IMR-90 (cell line): ENCODE results near the gene RAVER2. TPM values are rescaled to one million over a fixed set of nuclear protein-coding genes. Genes with fewer than 3 reads are reported as not detected.
A peak's percentile ranks its signal among the peaks of the same experiment; 100 is the strongest.

Experiments
- ATAC-seq: fragments of 200-7000 bp; cut with Tn5 transposase; 2 replicates; pipeline ENCODE4 v1.9.1; 2020; ENCODE audit warnings: low read depth, mild to moderate bottlenecking, moderate library complexity
- BruUV-seq: library from RNA; stranded (reverse); fragments of 400-500 nt; replicated peaks from 2 replicates; lab custom pipeline; 2021; lab: Mats Ljungman, UMichigan
- CTCF ChIA-PET: fragments of 300-600 bp; formaldehyde crosslinking; extraction: SDS; loops from one replicate; lab custom pipeline; 2021; ENCODE audit warnings: antibody characterized with exemption; lab: Yijun Ruan, JAX
- POLR2A ChIA-PET: fragments of 300-600 bp; sonication (Branson Sonifier 250); formaldehyde crosslinking; loops from one replicate; lab custom pipeline; 2022; ENCODE audit warnings: antibody characterized with exemption; ENCODE audit not compliant: unreplicated experiment; lab: Charles Lee
- DNase-seq: peaks from one replicate; pipeline ENCODE4 v3.0.0; 2013
- H2AFZ ChIP-seq: replicated peaks from 2 replicates; pipeline ENCODE3; 2013; ENCODE audit warnings: low read length, mild to moderate bottlenecking; ENCODE audit not compliant: poor library complexity
- H2AK5ac ChIP-seq: 2 replicates; pipeline ENCODE4 v1.6.1; 2013; ENCODE audit warnings: low read depth, low read length, inconsistent platforms
- H2AK9ac ChIP-seq: replicated peaks from 2 replicates; pipeline ENCODE3; 2013; ENCODE audit warnings: mild to moderate bottlenecking, low read depth, low read length, moderate library complexity; ENCODE audit not compliant: poor library complexity
- H2BK120ac ChIP-seq: 2 replicates; pipeline ENCODE4 v1.6.1; 2013; ENCODE audit warnings: low read depth, low read length, inconsistent platforms
- H2BK15ac ChIP-seq: 3 replicates; pipeline ENCODE4 v1.6.1; 2013; ENCODE audit warnings: low read depth, low read length, inconsistent platforms
- H2BK20ac ChIP-seq: 2 replicates; pipeline ENCODE4 v1.6.1; 2013; ENCODE audit warnings: low read depth, mild to moderate bottlenecking, inconsistent platforms, low read length, moderate library complexity
- H2BK5ac ChIP-seq: 2 replicates; pipeline ENCODE4 v1.6.1; 2013; ENCODE audit warnings: mild to moderate bottlenecking, low read depth, low read length, inconsistent platforms; ENCODE audit not compliant: poor library complexity, severe bottlenecking
- H3K14ac ChIP-seq: replicated peaks from 2 replicates; pipeline ENCODE4 v1.6.1; 2013; ENCODE audit warnings: low read depth, low read length, inconsistent platforms
- H3K18ac ChIP-seq: 2 replicates; pipeline ENCODE4 v1.6.1; 2013; ENCODE audit warnings: low read depth, low read length, control low read depth
- H3K23ac ChIP-seq: 2 replicates; pipeline ENCODE4 v1.6.1; 2013; ENCODE audit warnings: low read depth, low read length, inconsistent platforms
- H3K27ac ChIP-seq: 2 replicates; pipeline ENCODE4 v1.5.1; 2013; ENCODE audit warnings: mild to moderate bottlenecking, control low read depth, low read length; ENCODE audit not compliant: insufficient read depth
- H3K27me3 ChIP-seq: 2 replicates; pipeline ENCODE4 v1.6.1; 2013; ENCODE audit warnings: low read length; ENCODE audit not compliant: control insufficient read depth, insufficient read depth
- H3K36me3 ChIP-seq: 2 replicates; pipeline ENCODE4 v1.6.1; 2013; ENCODE audit warnings: low read length, mixed read lengths; ENCODE audit not compliant: control insufficient read depth, insufficient read depth
- H3K4ac ChIP-seq: 2 replicates; pipeline ENCODE4 v1.6.1; 2013; ENCODE audit warnings: low read depth, low read length, inconsistent platforms
- H3K4me1 ChIP-seq: 2 replicates; pipeline ENCODE4 v1.6.1; 2013; ENCODE audit warnings: low read length, mixed read lengths; ENCODE audit not compliant: control insufficient read depth, insufficient read depth
- H3K4me2 ChIP-seq: 2 replicates; pipeline ENCODE4 v1.6.1; 2013; ENCODE audit warnings: low read depth, mild to moderate bottlenecking, control low read depth, low read length, moderate library complexity
- H3K4me3 ChIP-seq: 2 replicates; pipeline ENCODE4 v1.5.1; 2013; ENCODE audit warnings: low read depth, mild to moderate bottlenecking, control low read depth, low read length, moderate library complexity; ENCODE audit not compliant: insufficient read depth
- H3K56ac ChIP-seq: 2 replicates; pipeline ENCODE4 v1.6.1; 2013; ENCODE audit warnings: low read length, inconsistent platforms; ENCODE audit not compliant: insufficient read depth; ENCODE audit errors: extremely low read depth
- H3K79me1 ChIP-seq, 2 experiments: 2 replicates each; pipeline ENCODE4 v1.6.1; 2013; ENCODE audit warnings: low read length in 2 of 2, inconsistent platforms in 1 of 2, low read depth in 1 of 2
- H3K9ac ChIP-seq: 2 replicates; pipeline ENCODE4 v1.6.1; 2013; ENCODE audit warnings: low read depth, low read length, control low read depth
- H3K9me1 ChIP-seq: 2 replicates; pipeline ENCODE4 v1.6.1; 2013; ENCODE audit warnings: low read length, inconsistent platforms; ENCODE audit not compliant: insufficient read depth
- H3K9me3 ChIP-seq: 2 replicates; pipeline ENCODE4 v1.6.1; 2013; ENCODE audit warnings: low read length; ENCODE audit not compliant: control insufficient read depth, insufficient read depth
- H4K20me1 ChIP-seq: 2 replicates; pipeline ENCODE4 v1.6.1; 2013; ENCODE audit warnings: low read length, inconsistent platforms; ENCODE audit not compliant: insufficient read depth
- H4K5ac ChIP-seq: 2 replicates; pipeline ENCODE4 v1.6.1; 2013; ENCODE audit warnings: mild to moderate bottlenecking, low read depth, low read length, control low read depth
- H4K8ac ChIP-seq, 2 experiments: 2 replicates each; pipeline ENCODE4 v1.6.1; 2013; ENCODE audit warnings: low read depth in 2 of 2, low read length in 2 of 2, control low read depth in 1 of 2, inconsistent platforms in 1 of 2
- H4K91ac ChIP-seq: 2 replicates; pipeline ENCODE4 v1.6.1; 2013; ENCODE audit warnings: low read depth, low read length, inconsistent platforms; ENCODE audit not compliant: insufficient read depth
- BHLHE40 ChIP-seq: fragments of 150-350 bp; IDR thresholded peaks from 2 replicates; pipeline ENCODE4 v1.6.1; 2016; ENCODE audit warnings: mild to moderate bottlenecking, low read depth, low read length
- CEBPB ChIP-seq: IDR thresholded peaks from 2 replicates; pipeline ENCODE4 v1.6.1; 2012; ENCODE audit warnings: low read depth, low read length, improper control_type of control experiment
- CHD1 ChIP-seq: IDR thresholded peaks from 2 replicates; pipeline ENCODE4 v1.6.1; 2012; ENCODE audit warnings: low read depth, low read length, improper control_type of control experiment
- MAZ ChIP-seq: IDR thresholded peaks from 2 replicates; pipeline ENCODE4 v1.6.1; 2012; ENCODE audit warnings: low read depth, mild to moderate bottlenecking, low read length, improper control_type of control experiment, moderate library complexity, borderline replicate concordance
- MXI1 ChIP-seq: IDR thresholded peaks from 2 replicates; pipeline ENCODE4 v1.6.1; 2012; ENCODE audit warnings: low read depth, mild to moderate bottlenecking, low read length, moderate library complexity, borderline replicate concordance
- POLR2A ChIP-seq: IDR thresholded peaks from 2 replicates; pipeline ENCODE4 v1.6.1; 2012; ENCODE audit warnings: mild to moderate bottlenecking, low read depth, low read length
- RAD21 ChIP-seq: IDR thresholded peaks from 2 replicates; pipeline ENCODE4 v1.6.1; 2012; ENCODE audit warnings: low read length, improper control_type of control experiment
- WGBS, 2 experiments: methylation state at CpG; one replicate each; pipeline versions ENCODE4 v1.1.5 to v1.1.7; 2013; ENCODE audit warnings: missing lambda C conversion rate in 2 of 2; ENCODE audit not compliant: insufficient read length in 1 of 2; ENCODE audit errors: extremely low coverage in 2 of 2; 5-methylcytosine and 5-hydroxymethylcytosine counted together
- dilution Hi-C: fragments of 300-500 bp; cut with HindIII; formaldehyde crosslinking; loops from one replicate; pipeline ENCODE4 v1.14.3; 2018; ENCODE audit warnings: low sequenced_read_pairs; ENCODE audit not compliant: unreplicated experiment
- in situ Hi-C: fragments of 300-500 bp; cut with MboI; formaldehyde crosslinking; loops from 3 replicates; pipeline ENCODE4 v1.14.3; 2019; ENCODE audit warnings: low sequenced_read_pairs, inconsistent platforms, mixed read lengths
- intact Hi-C: fragments of 100-400 bp; cut with micrococcal nuclease; formaldehyde crosslinking; loops from 2 replicates; pipeline ENCODE4 v1.10.0; 2022
- polyA plus RNA-seq, 3 experiments: library from polyadenylated mRNA; depleted of rRNA; stranded (reverse); fragments of >200 nt; gene quantifications; 2 replicates each; pipeline ENCODE4 v1.2.3, GENCODE V29; 2012; ENCODE audit warnings: low replicate concordance in 1 of 3
- total RNA-seq: library from RNA; depleted of rRNA; stranded (reverse); fragments of >200 nt; gene quantifications from 2 replicates; pipeline ENCODE4 v1.2.3, GENCODE V29; 2012
- TF ChIP-seq, protein P1 (sequence below): conservative IDR thresholded peaks from 2 replicates; pipeline ENCODE4 v1.5.1; 2012; ENCODE audit warnings: mild to moderate bottlenecking, low read depth, low read length, improper control_type of control experiment

The RAVER2 gene
- total and polyA plus RNA-seq, 2 of the 4 experiments (the other 2 are of a cell fraction) = 3.7 to 6.1 TPM

GRCh38 chr1:64867266-64867665 is 122.4 kb downstream of the RAVER2 start:
- BruUV-seq = no TSS peak
- Histone ChIP-seq H3K9me1 (peaks cover 7% of the 10 kb centered on the region; the same call in 1 of the 2 replicates), H3K56ac (no peak overlapping the region), H3K27me3 (no peaks in the 10 kb centered on the region), H3K9me3 (no peaks in the 10 kb centered on the region), H3K23ac (no peak overlapping the region), H3K14ac (no peak overlapping the region), H2BK15ac (no peak overlapping the region), H2AFZ (no peak overlapping the region), H3K27ac (no peak overlapping the region), H3K79me1 (peaks cover 6 to 35% of the 10 kb centered on the region in 2 experiments), H3K9ac (no peak overlapping the region), H3K4ac (no peak overlapping the region), H4K20me1 (no peaks in the 10 kb centered on the region; the same call in 1 of the 2 replicates), H3K18ac (no peak overlapping the region), H4K91ac (no peak overlapping the region), H4K8ac (no peak overlapping the region), H2BK20ac (no peak overlapping the region; the same call in 1 of the 2 replicates), H3K4me3 (no peak overlapping the region), H4K5ac (no peak overlapping the region), H3K4me2 (no peak overlapping the region), H3K36me3 (peaks cover 54% of the 10 kb centered on the region), H2BK120ac (no peak overlapping the region), H2BK5ac (no peak overlapping the region), H2AK9ac (no peak overlapping the region), H3K4me1 (no peaks in the 10 kb centered on the region), H2AK5ac (no peak overlapping the region)
- TF ChIP-seq BHLHE40 = no peak
- TF ChIP-seq CHD1 = no peak
- no peak for TF ChIP-seq RAD21
- TF ChIP-seq MAZ = no peak
- TF ChIP-seq POLR2A = no peak
- peak; percentile 69 for TF ChIP-seq CEBPB
- TF ChIP-seq, protein P1, sequence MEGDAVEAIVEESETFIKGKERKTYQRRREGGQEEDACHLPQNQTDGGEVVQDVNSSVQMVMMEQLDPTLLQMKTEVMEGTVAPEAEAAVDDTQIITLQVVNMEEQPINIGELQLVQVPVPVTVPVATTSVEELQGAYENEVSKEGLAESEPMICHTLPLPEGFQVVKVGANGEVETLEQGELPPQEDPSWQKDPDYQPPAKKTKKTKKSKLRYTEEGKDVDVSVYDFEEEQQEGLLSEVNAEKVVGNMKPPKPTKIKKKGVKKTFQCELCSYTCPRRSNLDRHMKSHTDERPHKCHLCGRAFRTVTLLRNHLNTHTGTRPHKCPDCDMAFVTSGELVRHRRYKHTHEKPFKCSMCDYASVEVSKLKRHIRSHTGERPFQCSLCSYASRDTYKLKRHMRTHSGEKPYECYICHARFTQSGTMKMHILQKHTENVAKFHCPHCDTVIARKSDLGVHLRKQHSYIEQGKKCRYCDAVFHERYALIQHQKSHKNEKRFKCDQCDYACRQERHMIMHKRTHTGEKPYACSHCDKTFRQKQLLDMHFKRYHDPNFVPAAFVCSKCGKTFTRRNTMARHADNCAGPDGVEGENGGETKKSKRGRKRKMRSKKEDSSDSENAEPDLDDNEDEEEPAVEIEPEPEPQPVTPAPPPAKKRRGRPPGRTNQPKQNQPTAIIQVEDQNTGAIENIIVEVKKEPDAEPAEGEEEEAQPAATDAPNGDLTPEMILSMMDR = no peak
- TF ChIP-seq MXI1 = no peak
- dilution Hi-C loops (no loop called here), intact Hi-C loops (no loop called here), in situ Hi-C loops (no loop called here)
- 100% methylated on average over 1 of the region's 1 CpG; no CpG with 5 or more reads in 1 of the 2 experiments for WGBS, 2 experiments
- DNase-seq (peak; percentile 9), ATAC-seq (no peak)
- ChIA-PET CTCF (no interaction called here), POLR2A (no interaction called here)
